ENCODE results near the gene EXOC3L1.

DNA sequence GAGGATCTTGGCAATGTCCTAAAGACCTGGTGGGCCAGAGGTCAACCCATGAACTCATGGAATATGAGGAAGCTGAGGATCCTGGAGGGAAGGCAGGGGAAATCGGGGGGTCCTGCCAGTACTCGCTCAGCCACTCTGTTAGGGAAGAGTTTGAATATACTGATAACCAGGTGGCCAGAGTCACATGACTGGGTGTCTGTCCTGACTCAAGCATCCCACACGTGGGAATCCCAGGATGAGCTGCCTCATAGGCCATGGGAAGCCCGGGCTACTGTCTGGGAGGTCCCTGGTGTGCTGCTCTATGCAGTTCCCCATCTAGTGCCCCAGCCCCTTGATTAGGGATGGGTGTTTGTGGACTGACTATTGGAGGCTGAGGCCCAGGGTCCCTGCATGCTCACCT is 1.6 kb downstream of the EXOC3L1 start:
- TF ChIP-seq CREM (CRISPR knock-in tag; IDR thresholded peaks at IDR 0.05) (no peak), ETV6 (CRISPR knock-in tag; IDR thresholded peaks at IDR 0.05) (no peak), IRF2 (CRISPR knock-in tag; IDR thresholded peaks at IDR 0.05; ENCODE audit: borderline replicate concordance, low read depth) (no peak), TEAD1 (CRISPR knock-in tag; IDR thresholded peaks at IDR 0.05) (no peak), NFYB (CRISPR knock-in tag; conservative IDR thresholded peaks at IDR 0.05; ENCODE audit: low read depth) (no peak)
- TF ChIP-seq, protein P1, sequence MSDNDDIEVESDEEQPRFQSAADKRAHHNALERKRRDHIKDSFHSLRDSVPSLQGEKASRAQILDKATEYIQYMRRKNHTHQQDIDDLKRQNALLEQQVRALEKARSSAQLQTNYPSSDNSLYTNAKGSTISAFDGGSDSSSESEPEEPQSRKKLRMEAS (CRISPR knock-in tag; IDR thresholded peaks at IDR 0.05), result no peak
- TF ChIP-seq, protein P2, sequence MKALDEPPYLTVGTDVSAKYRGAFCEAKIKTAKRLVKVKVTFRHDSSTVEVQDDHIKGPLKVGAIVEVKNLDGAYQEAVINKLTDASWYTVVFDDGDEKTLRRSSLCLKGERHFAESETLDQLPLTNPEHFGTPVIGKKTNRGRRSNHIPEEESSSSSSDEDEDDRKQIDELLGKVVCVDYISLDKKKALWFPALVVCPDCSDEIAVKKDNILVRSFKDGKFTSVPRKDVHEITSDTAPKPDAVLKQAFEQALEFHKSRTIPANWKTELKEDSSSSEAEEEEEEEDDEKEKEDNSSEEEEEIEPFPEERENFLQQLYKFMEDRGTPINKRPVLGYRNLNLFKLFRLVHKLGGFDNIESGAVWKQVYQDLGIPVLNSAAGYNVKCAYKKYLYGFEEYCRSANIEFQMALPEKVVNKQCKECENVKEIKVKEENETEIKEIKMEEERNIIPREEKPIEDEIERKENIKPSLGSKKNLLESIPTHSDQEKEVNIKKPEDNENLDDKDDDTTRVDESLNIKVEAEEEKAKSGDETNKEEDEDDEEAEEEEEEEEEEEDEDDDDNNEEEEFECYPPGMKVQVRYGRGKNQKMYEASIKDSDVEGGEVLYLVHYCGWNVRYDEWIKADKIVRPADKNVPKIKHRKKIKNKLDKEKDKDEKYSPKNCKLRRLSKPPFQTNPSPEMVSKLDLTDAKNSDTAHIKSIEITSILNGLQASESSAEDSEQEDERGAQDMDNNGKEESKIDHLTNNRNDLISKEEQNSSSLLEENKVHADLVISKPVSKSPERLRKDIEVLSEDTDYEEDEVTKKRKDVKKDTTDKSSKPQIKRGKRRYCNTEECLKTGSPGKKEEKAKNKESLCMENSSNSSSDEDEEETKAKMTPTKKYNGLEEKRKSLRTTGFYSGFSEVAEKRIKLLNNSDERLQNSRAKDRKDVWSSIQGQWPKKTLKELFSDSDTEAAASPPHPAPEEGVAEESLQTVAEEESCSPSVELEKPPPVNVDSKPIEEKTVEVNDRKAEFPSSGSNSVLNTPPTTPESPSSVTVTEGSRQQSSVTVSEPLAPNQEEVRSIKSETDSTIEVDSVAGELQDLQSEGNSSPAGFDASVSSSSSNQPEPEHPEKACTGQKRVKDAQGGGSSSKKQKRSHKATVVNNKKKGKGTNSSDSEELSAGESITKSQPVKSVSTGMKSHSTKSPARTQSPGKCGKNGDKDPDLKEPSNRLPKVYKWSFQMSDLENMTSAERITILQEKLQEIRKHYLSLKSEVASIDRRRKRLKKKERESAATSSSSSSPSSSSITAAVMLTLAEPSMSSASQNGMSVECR (CRISPR knock-in tag; IDR thresholded peaks at IDR 0.05; ENCODE audit: borderline replicate concordance), result no peak
- TF ChIP-seq, protein P3, sequence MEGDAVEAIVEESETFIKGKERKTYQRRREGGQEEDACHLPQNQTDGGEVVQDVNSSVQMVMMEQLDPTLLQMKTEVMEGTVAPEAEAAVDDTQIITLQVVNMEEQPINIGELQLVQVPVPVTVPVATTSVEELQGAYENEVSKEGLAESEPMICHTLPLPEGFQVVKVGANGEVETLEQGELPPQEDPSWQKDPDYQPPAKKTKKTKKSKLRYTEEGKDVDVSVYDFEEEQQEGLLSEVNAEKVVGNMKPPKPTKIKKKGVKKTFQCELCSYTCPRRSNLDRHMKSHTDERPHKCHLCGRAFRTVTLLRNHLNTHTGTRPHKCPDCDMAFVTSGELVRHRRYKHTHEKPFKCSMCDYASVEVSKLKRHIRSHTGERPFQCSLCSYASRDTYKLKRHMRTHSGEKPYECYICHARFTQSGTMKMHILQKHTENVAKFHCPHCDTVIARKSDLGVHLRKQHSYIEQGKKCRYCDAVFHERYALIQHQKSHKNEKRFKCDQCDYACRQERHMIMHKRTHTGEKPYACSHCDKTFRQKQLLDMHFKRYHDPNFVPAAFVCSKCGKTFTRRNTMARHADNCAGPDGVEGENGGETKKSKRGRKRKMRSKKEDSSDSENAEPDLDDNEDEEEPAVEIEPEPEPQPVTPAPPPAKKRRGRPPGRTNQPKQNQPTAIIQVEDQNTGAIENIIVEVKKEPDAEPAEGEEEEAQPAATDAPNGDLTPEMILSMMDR (IDR thresholded peaks at IDR 0.05), result no peak
- TF ChIP-seq, protein P4, sequence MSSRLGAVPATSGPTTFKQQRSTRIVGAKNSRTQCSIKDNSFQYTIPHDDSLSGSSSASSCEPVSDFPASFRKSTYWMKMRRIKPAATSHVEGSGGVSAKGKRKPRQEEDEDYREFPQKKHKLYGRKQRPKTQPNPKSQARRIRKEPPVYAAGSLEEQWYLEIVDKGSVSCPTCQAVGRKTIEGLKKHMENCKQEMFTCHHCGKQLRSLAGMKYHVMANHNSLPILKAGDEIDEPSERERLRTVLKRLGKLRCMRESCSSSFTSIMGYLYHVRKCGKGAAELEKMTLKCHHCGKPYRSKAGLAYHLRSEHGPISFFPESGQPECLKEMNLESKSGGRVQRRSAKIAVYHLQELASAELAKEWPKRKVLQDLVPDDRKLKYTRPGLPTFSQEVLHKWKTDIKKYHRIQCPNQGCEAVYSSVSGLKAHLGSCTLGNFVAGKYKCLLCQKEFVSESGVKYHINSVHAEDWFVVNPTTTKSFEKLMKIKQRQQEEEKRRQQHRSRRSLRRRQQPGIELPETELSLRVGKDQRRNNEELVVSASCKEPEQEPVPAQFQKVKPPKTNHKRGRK (CRISPR knock-in tag; IDR thresholded peaks at IDR 0.05; ENCODE audit: borderline replicate concordance), result no peak
- TF ChIP-seq, protein P5, sequence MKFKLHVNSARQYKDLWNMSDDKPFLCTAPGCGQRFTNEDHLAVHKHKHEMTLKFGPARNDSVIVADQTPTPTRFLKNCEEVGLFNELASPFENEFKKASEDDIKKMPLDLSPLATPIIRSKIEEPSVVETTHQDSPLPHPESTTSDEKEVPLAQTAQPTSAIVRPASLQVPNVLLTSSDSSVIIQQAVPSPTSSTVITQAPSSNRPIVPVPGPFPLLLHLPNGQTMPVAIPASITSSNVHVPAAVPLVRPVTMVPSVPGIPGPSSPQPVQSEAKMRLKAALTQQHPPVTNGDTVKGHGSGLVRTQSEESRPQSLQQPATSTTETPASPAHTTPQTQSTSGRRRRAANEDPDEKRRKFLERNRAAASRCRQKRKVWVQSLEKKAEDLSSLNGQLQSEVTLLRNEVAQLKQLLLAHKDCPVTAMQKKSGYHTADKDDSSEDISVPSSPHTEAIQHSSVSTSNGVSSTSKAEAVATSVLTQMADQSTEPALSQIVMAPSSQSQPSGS (CRISPR knock-in tag; IDR thresholded peaks at IDR 0.05; ENCODE audit: borderline replicate concordance, low read depth), result no peak
- TF ChIP-seq, protein P6, sequence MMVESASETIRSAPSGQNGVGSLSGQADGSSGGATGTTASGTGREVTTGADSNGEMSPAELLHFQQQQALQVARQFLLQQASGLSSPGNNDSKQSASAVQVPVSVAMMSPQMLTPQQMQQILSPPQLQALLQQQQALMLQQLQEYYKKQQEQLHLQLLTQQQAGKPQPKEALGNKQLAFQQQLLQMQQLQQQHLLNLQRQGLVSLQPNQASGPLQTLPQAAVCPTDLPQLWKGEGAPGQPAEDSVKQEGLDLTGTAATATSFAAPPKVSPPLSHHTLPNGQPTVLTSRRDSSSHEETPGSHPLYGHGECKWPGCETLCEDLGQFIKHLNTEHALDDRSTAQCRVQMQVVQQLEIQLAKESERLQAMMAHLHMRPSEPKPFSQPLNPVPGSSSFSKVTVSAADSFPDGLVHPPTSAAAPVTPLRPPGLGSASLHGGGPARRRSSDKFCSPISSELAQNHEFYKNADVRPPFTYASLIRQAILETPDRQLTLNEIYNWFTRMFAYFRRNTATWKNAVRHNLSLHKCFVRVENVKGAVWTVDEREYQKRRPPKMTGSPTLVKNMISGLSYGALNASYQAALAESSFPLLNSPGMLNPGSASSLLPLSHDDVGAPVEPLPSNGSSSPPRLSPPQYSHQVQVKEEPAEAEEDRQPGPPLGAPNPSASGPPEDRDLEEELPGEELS (CRISPR knock-in tag; IDR thresholded peaks at IDR 0.05), result no peak
- TF ChIP-seq, protein P7, sequence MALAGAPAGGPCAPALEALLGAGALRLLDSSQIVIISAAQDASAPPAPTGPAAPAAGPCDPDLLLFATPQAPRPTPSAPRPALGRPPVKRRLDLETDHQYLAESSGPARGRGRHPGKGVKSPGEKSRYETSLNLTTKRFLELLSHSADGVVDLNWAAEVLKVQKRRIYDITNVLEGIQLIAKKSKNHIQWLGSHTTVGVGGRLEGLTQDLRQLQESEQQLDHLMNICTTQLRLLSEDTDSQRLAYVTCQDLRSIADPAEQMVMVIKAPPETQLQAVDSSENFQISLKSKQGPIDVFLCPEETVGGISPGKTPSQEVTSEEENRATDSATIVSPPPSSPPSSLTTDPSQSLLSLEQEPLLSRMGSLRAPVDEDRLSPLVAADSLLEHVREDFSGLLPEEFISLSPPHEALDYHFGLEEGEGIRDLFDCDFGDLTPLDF (CRISPR knock-in tag; IDR thresholded peaks at IDR 0.05), result no peak
- TF ChIP-seq, protein P8, sequence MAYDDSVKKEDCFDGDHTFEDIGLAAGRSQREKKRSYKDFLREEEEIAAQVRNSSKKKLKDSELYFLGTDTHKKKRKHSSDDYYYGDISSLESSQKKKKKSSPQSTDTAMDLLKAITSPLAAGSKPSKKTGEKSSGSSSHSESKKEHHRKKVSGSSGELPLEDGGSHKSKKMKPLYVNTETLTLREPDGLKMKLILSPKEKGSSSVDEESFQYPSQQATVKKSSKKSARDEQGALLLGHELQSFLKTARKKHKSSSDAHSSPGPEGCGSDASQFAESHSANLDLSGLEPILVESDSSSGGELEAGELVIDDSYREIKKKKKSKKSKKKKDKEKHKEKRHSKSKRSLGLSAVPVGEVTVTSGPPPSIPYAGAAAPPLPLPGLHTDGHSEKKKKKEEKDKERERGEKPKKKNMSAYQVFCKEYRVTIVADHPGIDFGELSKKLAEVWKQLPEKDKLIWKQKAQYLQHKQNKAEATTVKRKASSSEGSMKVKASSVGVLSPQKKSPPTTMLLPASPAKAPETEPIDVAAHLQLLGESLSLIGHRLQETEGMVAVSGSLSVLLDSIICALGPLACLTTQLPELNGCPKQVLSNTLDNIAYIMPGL (CRISPR knock-in tag; IDR thresholded peaks at IDR 0.05), result no peak
